ENCODE data around the gene DGKQ. TPM values are rescaled to one million over a fixed set of nuclear protein-coding genes. Genes with fewer than 3 reads are reported as not detected.

The DGKQ gene, protein sequence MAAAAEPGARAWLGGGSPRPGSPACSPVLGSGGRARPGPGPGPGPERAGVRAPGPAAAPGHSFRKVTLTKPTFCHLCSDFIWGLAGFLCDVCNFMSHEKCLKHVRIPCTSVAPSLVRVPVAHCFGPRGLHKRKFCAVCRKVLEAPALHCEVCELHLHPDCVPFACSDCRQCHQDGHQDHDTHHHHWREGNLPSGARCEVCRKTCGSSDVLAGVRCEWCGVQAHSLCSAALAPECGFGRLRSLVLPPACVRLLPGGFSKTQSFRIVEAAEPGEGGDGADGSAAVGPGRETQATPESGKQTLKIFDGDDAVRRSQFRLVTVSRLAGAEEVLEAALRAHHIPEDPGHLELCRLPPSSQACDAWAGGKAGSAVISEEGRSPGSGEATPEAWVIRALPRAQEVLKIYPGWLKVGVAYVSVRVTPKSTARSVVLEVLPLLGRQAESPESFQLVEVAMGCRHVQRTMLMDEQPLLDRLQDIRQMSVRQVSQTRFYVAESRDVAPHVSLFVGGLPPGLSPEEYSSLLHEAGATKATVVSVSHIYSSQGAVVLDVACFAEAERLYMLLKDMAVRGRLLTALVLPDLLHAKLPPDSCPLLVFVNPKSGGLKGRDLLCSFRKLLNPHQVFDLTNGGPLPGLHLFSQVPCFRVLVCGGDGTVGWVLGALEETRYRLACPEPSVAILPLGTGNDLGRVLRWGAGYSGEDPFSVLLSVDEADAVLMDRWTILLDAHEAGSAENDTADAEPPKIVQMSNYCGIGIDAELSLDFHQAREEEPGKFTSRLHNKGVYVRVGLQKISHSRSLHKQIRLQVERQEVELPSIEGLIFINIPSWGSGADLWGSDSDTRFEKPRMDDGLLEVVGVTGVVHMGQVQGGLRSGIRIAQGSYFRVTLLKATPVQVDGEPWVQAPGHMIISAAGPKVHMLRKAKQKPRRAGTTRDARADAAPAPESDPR
- polyA plus RNA-seq (2013, experiment 1 of 2), result 4.7 TPM
- 4.6 TPM for polyA plus RNA-seq (2013, experiment 2 of 2)

DNA sequence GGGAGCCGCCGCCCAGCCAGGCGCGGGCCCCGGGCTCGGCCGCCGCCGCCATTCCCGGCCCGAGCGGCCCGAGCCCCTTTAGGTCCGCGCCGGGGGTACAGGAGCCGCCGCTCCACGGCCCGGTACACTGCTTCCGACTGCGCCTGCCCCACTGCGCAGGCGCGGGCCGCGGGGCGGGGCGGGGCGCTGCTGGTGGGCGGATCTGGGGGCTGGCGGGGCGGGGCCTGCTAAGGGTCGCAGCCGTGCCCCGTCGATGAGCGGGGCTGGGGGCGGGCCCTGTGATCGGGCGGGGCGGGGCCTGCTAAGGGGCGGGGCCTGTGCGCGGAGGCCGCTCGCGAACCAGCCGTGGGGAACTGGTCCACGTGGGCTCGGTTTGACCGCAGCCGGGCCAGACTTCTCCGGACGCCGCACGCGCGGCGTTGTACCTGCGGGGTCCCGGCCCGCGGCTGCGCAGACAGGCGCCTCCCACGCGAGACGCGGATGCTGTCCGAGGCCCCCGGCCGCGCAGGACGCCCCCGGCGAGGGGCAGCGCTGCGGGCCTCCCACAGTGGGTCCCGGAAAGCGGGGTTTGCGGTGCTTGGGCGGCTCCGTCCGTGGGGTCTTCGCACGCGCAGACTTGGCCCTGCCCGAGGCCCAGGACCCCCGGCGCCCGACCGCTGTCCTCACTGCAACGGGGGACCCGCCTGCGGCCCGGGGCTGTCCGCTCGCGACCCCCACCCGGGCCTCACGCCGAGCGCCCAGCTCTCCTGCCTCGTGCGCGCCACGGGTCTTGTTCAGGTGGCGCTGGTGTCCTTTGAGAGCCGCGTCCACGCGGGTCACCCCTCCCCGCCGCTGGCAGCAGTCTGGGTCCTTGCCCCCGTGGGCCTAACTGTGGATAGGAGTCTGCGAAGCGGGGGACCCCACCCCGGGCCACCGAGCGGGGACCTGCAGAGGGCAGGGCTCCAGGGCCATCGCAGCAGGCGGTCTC is at the start of gene DGKQ:
Gene DGKQ (minus strand): TSS at position 139 of the 967 bp plus-strand sequence. CDS start 87 bp downstream, at position 52.
- Histone ChIP-seq H3K9me3 (ENCODE audit: insufficient read depth, low read depth, low read length) (no peaks in the 10 kb centered on the region), H3K4me3 (ENCODE audit: low read length) (peak within 1 kb of the TSS; percentile 70), H3K27me3 (ENCODE audit: insufficient read depth, low read length) (peaks cover 49% of the 10 kb centered on the region), H3K27ac (ENCODE audit: low read depth, low read length) (no peak within 1 kb of the TSS), H3K9ac (ENCODE audit: low read depth, low read length) (peak within 1 kb of the TSS; percentile 52), H3K36me3 (ENCODE audit: insufficient read depth, low read length) (no peaks in the 10 kb centered on the region), H3K4me1 (ENCODE audit: insufficient read depth, low read length) (no peaks in the 10 kb centered on the region)
- WGBS, result 32% methylated on average over 123 of the region's 123 CpGs

DNA sequence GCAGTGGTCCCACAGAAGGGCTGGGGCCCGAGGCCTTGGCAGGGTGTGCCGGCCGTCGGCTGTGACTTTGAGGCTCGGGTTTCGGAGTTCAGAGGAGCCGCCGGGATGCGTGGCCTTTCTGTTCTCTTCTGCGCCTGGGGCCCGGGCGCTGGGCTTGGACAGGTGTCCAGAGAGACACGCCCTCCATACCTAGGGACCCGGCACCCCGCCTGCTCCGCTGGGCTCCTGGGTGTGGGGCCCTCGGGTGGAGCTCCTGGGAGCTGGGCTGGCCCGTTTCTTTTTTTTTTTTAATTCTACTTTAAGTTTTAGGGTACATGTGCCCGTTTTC is 49.3 kb upstream of the DGKQ start:
- peaks cover 18% of the 10 kb centered on the region for H3K36me3 ChIP-seq (ENCODE audit: insufficient read depth, low read length)
- H3K9ac ChIP-seq (ENCODE audit: low read depth, low read length), result no peak overlapping the region
- H3K27ac ChIP-seq (ENCODE audit: low read depth, low read length), result no peak overlapping the region
- 89% methylated on average over 17 of the region's 19 CpGs for WGBS
- no peaks in the 10 kb centered on the region for H3K27me3 ChIP-seq (ENCODE audit: insufficient read depth, low read length)
- H3K9me3 ChIP-seq (ENCODE audit: insufficient read depth, low read depth, low read length), result no peaks in the 10 kb centered on the region
- H3K4me1 ChIP-seq (ENCODE audit: insufficient read depth, low read length), result no peaks in the 10 kb centered on the region
- no peak overlapping the region for H3K4me3 ChIP-seq (ENCODE audit: low read length)

DNA sequence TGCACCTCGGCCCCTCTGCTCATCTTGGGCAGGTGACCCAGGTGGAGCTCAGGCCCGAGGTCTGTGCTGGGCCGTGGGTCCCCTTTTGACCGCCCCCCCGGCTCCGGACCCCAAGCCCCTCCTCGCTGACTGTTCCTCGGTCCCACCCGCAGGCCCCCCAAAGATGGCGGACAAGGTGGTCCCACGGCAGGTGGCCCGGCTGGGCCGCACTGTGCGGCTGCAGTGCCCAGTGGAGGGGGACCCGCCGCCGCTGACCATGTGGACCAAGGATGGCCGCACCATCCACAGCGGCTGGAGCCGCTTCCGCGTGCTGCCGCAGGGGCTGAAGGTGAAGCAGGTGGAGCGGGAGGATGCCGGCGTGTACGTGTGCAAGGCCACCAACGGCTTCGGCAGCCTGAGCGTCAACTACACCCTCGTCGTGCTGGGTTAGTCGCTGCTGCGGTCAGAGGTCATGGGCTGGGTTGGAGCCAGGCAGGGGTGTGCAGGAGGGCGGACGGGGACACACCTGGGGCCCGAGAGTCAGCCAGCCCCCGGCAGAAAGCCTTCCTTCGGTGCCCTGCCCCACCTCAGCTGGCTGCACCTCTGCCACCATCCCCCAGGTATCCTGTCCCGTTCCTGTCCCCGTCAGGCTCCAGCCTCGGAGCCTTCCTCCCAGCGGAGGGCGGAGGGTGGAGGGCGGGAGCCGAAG is 48.8 kb upstream of the DGKQ start:
- no peaks in the 10 kb centered on the region for H3K9me3 ChIP-seq (ENCODE audit: insufficient read depth, low read depth, low read length)
- no peak overlapping the region for H3K27ac ChIP-seq (ENCODE audit: low read depth, low read length)
- H3K9ac ChIP-seq (ENCODE audit: low read depth, low read length), result no peak overlapping the region
- peaks cover 18% of the 10 kb centered on the region for H3K36me3 ChIP-seq (ENCODE audit: insufficient read depth, low read length)
- 93% methylated on average over 46 of the region's 46 CpGs for WGBS
- no peaks in the 10 kb centered on the region for H3K4me1 ChIP-seq (ENCODE audit: insufficient read depth, low read length)
- H3K4me3 ChIP-seq (ENCODE audit: low read length), result no peak overlapping the region
- no peaks in the 10 kb centered on the region for H3K27me3 ChIP-seq (ENCODE audit: insufficient read depth, low read length)

DNA sequence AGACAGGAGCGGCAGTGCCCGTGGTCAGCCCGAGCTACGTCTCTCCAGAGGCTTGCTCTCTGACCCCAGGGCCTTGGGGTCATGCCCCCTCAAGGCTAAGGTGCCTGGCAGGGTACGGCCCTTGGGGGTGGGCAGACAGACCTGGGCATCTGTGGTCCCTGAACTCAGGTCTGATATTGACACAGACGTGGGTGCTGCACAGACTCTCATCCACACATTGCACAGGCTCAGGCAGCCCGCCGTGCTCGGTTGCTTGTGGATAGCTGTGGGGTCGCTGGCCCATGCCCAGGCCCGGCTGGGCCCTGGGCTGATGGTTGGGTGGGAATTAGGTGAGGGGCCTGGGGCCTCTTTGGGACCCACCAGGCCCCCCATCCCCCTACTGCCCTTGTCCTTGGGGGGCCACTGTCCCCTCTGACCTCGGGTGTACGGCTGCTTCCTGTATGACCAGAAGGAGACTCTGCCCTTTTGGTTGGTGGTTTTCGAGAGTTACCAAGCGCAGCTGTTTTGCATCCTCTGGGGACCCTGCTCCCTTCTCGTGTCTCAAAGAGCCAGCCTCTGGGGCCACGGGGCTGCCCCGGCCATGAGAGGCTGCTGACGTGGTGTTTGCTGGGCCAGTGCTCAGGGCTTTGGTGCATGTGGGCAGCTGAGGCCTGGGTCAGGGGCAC is 48.1 kb upstream of the DGKQ start:
- Histone ChIP-seq H3K9ac (ENCODE audit: low read depth, low read length) (no peak overlapping the region), H3K4me3 (ENCODE audit: low read length) (no peak overlapping the region)

DNA sequence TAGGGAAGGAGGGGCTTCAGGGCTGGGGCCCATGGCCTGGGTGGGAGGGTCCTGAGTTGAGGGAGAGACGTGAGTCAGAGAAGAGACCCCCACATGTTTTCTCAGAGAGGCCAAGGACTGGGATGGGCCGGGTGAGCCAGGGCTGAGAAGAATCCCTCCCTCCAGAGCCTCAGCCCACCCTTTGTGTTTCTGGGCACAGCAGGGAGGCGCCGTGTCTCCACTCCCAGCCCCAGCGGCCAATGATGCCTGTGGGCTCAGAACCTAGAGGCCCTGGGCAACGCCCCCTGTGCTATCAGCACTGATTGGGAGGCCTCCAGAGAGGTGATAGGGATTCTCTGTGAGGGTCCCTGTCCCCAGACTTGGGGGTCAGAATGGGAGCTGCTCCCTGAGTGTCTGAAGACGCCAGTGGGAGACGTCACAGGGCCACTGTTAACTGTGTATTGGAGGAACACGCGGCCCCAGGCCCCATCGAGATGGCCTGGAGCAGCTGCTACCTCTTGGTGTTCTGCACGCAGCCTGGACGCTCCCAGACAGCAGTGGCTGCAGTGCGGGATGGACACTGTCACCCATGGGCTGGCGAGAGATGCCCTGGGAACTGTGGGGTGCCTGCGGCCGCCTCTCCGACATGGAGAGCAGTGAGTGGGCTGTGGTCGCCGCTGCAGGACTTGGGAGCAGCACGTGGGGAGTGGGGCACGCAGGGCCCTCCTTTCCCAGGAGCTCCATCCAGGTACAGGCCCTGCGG is 46.5 kb upstream of the DGKQ start:
- Histone ChIP-seq H3K27me3 (ENCODE audit: insufficient read depth, low read length) (no peaks in the 10 kb centered on the region), H3K9me3 (ENCODE audit: insufficient read depth, low read depth, low read length) (no peaks in the 10 kb centered on the region), H3K9ac (ENCODE audit: low read depth, low read length) (no peak overlapping the region), H3K27ac (ENCODE audit: low read depth, low read length) (no peak overlapping the region), H3K4me1 (ENCODE audit: insufficient read depth, low read length) (no peaks in the 10 kb centered on the region), H3K36me3 (ENCODE audit: insufficient read depth, low read length) (peaks cover 5% of the 10 kb centered on the region), H3K4me3 (ENCODE audit: low read length) (no peak overlapping the region)
- WGBS, result 73% methylated on average over 23 of the region's 23 CpGs

More for the DNA sequence above, 48.1 kb upstream of the DGKQ start:
- WGBS, result 93% methylated on average over 19 of the region's 19 CpGs
- H3K27ac ChIP-seq (ENCODE audit: low read depth, low read length), result no peak overlapping the region
- no peaks in the 10 kb centered on the region for H3K27me3 ChIP-seq (ENCODE audit: insufficient read depth, low read length)
- H3K36me3 ChIP-seq (ENCODE audit: insufficient read depth, low read length), result peaks cover 18% of the 10 kb centered on the region
- H3K9me3 ChIP-seq (ENCODE audit: insufficient read depth, low read depth, low read length), result no peaks in the 10 kb centered on the region
- no peaks in the 10 kb centered on the region for H3K4me1 ChIP-seq (ENCODE audit: insufficient read depth, low read length)

DNA sequence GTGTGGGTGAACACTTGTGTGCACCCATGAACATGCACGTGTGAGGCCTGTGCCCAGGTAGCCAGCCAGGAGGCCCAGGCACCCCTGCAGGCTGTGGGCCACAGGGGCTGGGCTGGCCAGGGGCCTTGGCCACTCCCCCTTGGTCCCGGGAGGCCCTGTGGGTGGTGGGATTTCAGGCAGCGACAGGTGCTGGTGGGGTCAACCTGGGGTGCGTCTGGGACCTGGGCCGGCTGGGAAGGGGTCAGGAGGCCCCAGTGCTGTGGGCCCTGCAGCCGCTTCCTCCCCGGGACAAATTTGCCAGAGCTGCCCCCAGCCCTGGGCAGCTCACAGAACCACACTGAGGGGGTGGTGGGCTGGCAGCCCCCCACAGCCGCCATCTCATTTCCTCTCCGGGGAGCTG is 46.0 kb upstream of the DGKQ start:
- Histone ChIP-seq H3K9me3 (ENCODE audit: insufficient read depth, low read depth, low read length) (no peaks in the 10 kb centered on the region), H3K36me3 (ENCODE audit: insufficient read depth, low read length) (peaks cover 2% of the 10 kb centered on the region; the same call in 1 of the 2 replicates), H3K9ac (ENCODE audit: low read depth, low read length) (no peak overlapping the region), H3K4me1 (ENCODE audit: insufficient read depth, low read length) (no peaks in the 10 kb centered on the region), H3K4me3 (ENCODE audit: low read length) (no peak overlapping the region), H3K27me3 (ENCODE audit: insufficient read depth, low read length) (no peaks in the 10 kb centered on the region), H3K27ac (ENCODE audit: low read depth, low read length) (no peak overlapping the region)
- 64% methylated on average over 9 of the region's 9 CpGs for WGBS

DNA sequence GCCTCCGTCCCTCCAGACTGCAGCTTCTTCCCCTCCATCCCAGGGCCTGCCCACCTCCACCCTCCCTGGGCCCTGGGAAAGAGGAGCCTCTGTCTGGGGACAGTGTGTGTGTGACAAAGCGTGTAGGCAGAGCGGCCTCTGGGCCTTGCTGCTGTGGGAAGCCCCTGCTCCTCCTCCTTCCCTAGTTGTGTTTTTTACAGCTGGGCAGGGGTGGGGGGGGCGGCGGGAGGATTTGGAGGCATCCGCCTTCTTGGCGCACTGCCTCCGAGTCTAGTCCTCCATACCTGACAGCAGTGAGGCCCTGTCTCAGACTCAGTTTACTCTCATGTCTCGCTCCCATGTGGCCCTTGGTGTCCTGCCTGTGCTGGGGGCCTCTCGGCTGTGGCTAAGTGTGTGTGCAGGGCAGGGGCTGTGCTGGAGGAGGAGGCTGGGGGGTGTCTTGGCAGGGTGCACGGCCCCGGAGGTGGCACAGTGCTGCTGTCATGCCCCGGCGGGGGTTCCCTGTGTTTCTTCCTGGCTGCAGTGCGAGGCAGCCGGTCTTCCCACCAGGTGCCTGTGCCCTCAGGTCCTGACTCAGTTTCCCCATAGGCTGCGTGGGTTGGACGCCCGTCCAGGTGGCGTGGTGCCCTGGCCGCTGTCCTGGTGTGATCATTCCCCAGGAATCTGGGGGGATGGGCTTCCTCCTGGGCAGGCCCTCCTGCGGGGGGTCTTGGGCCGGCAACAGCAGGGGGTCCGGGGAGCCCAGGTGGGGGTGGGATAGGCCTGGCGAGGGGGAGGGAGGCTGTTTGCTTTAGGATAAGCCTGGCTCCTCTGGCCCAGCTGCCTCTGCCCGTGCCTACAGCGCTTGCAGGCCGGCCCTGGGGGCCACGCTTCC is 45.0 kb upstream of the DGKQ start:
- Histone ChIP-seq H3K27ac (ENCODE audit: low read depth, low read length) (no peak overlapping the region), H3K9me3 (ENCODE audit: insufficient read depth, low read depth, low read length) (no peaks in the 10 kb centered on the region), H3K9ac (ENCODE audit: low read depth, low read length) (no peak overlapping the region), H3K4me3 (ENCODE audit: low read length) (no peak overlapping the region), H3K4me1 (ENCODE audit: insufficient read depth, low read length) (no peaks in the 10 kb centered on the region), H3K27me3 (ENCODE audit: insufficient read depth, low read length) (no peaks in the 10 kb centered on the region), H3K36me3 (ENCODE audit: insufficient read depth, low read length) (no peaks in the 10 kb centered on the region)
- WGBS, result 82% methylated on average over 28 of the region's 29 CpGs

DNA sequence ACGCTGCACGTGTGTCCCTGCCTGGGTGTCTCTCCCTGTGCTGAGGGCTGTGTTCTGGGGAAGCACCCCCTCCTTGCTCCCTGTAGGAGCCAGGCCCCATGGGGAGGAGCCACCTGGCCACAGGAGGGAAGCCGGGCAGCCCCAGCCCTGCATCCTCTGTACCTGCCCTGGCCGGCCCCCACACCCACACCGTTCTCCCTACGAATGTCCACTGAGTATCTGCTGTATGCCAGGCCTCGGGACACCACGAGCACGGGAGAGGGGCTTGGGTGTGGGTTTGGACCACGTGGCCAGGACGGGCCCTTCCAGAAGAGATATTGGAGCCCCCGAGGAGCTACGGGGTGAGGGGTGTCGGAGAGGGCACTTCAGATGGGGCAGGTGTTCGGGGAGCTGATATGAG is 44.3 kb upstream of the DGKQ start:
- no peak overlapping the region for H3K27ac ChIP-seq (ENCODE audit: low read depth, low read length)
- no peak overlapping the region for H3K4me3 ChIP-seq (ENCODE audit: low read length)
- no peaks in the 10 kb centered on the region for H3K9me3 ChIP-seq (ENCODE audit: insufficient read depth, low read depth, low read length)
- H3K4me1 ChIP-seq (ENCODE audit: insufficient read depth, low read length), result no peaks in the 10 kb centered on the region
- no peak overlapping the region for H3K9ac ChIP-seq (ENCODE audit: low read depth, low read length)
- H3K36me3 ChIP-seq (ENCODE audit: insufficient read depth, low read length), result no peaks in the 10 kb centered on the region
- 82% methylated on average over 15 of the region's 15 CpGs for WGBS
- H3K27me3 ChIP-seq (ENCODE audit: insufficient read depth, low read length), result peaks cover 5% of the 10 kb centered on the region

DNA sequence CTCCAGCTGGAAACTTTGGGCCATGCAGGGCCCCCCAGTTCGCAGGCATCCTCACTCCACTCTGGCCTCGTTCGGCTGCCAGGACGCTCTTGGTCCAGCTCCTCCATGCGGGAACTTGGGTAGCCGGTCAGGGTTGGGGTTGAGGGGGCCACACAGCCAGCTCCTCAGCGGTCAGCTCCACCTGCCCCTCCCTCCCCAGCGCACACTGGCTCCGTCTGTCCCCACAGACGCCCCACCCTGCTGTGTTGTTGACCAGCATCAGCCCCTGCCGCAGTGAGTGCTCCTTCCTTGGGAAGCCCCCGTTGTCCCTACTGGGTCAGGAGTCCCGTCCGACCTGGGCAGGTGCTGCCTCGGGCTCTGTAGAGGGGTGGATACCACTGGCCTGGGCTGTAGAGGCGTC is 43.8 kb upstream of the DGKQ start:
- Histone ChIP-seq H3K27me3 (ENCODE audit: insufficient read depth, low read length) (peaks cover 10% of the 10 kb centered on the region), H3K9ac (ENCODE audit: low read depth, low read length) (no peak overlapping the region), H3K4me3 (ENCODE audit: low read length) (no peak overlapping the region), H3K27ac (ENCODE audit: low read depth, low read length) (no peak overlapping the region), H3K9me3 (ENCODE audit: insufficient read depth, low read depth, low read length) (no peaks in the 10 kb centered on the region), H3K36me3 (ENCODE audit: insufficient read depth, low read length) (no peaks in the 10 kb centered on the region), H3K4me1 (ENCODE audit: insufficient read depth, low read length) (no peaks in the 10 kb centered on the region)
- WGBS, result 83% methylated on average over 16 of the region's 16 CpGs
